GM18867 (cell line): ENCODE results near the gene IREB2.
A peak's percentile ranks its signal among the peaks of the same experiment; 100 is the strongest.
"Not testable (repeated sequence)": the region's sequence is repeated elsewhere in the genome, so short reads cannot be mapped to it uniquely, and the experiment has no call there.

Experiments used
- ATAC-seq: cut with Tn5 transposase; IDR thresholded peaks from one replicate; pipeline ENCODE4 v1.9.1; 2021; ENCODE audit warnings: mild to moderate bottlenecking, moderate library complexity; ENCODE audit not compliant: unreplicated experiment

IREB2 gene

DNA sequence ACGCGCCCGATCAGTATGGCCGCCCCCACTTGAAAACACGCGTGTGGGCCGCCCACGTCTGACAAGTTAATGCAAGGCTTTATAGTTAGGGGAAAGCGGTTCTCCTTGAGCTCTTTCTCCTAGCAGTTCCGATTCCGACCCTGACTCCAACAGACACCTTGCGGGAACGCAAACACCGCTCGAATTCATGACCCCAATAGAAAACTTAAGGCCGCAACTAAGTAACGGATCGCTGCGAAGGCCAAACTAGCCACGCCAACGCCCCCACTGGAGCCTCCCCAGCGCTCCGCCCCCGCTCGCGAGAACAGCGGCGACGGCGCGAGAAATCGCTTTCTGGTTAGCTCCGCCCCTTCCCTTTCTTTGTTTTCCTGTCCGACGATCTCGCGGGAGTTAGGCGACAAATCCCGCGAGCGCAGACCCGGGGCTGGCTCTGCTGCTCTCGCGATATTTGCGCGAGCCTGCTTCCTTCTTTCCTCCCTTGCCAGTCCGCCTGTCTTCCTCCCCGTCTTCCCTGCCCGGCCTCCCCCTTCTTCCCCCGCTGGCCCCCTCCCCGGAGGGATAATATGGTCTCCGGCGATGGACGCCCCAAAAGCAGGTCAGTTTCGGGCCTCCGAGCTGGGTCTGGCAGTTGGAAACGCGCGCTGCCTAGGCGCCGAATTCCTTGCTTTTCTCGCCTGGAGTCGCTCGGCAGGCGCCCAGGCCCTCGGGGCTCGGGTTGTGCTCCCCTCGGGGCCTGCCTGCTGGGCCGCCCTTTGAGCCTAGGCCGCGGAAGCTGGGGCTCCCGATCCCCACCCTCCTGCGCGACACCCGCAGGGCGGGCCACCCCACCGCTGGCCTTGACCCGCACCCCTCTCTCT, at the start of gene IREB2:
Gene IREB2, plus strand, starts transcription at position 455 of the 857 bp plus-strand sequence. Its CDS starts 122 bp downstream, at position 577.
- peak; percentile 83 for ATAC-seq

DNA sequence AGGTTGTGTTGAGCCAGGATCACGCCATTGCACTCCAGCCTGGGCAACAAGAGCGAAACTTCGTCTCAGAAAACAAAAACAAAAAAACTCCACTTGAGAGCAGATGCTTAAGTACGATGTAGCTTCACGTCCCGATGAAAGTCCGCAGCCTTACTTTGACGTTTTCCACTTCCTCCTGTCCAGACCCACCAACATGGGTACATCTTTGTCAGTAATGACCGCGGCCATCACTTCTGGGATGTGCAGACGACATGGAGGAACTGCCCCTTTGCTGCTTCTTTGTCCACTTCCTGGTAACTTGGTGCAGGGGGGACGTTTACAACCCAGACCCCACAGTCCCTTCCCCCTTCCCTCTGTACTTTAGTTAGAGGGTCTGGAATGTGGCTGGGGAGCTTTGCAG, 49.2 kb upstream of the IREB2 start:
- ATAC-seq, result no peak

- no peak for ATAC-seq
Observed at GRCh38 chr15:78389322-78389721, 48.7 kb upstream of the IREB2 start.

- ATAC-seq, result no peak
Observed at GRCh38 chr15:78389738-78390137, 48.3 kb upstream of the IREB2 start.

DNA sequence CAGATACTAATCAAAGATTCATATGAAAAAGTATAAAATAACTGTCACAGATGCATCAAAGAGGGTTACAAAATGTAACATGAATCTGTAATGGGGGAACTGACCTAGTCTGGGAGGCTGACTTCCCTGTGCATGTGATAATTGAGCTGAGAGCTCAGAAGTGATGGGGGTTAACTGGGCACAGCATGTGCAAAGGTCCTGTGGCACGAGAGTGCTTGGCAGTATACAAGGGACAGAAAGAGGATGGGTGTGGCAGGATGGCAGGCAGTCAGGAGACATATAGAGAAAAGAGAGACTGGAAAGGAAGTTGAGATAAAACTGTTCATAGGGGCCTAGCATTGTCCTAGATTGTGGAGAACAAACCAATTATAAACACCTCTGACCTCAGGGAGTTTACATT, 47.8 kb upstream of the IREB2 start:
- no peak for ATAC-seq

DNA sequence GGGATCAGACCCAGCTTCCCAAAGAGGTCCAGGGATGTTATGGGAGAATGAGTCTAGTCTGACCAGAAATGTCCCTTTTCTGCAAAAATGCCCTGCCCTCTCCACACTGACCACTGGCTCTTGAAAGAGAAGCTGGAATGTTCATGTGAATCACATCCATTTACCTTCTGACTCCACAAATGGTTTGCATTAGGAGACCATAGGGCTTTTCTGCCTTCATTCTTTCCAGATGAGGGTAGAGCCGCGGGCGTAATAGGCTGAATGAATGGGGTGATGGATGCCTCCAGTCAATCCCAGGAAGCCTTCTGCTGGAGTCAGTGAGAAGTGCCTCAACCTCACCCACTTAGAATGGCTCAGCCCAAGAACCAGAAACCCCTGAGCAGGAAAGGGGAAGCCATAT, 47.2 kb upstream of the IREB2 start:
- ATAC-seq, result no peak

- no peak for ATAC-seq
Observed at GRCh38 chr15:78391781-78392180, 46.2 kb upstream of the IREB2 start.

- ATAC-seq, result no peak
Observed at GRCh38 chr15:78392430-78392829, 45.6 kb upstream of the IREB2 start.

DNA sequence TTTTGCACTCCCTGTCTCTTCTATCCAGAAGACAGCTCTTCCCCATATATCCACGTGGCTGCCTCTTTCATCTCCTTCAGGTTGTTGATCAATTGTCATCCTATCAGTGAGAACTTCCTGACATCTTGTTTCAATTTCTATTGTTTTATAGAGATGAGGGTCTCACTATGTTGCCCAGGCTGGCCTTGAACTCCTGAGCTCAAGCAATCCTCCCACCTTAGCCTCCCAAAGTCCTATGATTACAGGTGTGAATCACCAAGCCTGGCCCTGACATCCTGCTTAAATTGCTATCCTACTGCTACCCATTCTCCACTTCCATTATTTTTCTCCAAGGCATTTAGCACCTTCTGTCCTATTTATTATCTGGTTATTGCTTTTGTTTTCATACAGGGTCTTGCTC, 44.9 kb upstream of the IREB2 start:
- ATAC-seq, result no peak

DNA sequence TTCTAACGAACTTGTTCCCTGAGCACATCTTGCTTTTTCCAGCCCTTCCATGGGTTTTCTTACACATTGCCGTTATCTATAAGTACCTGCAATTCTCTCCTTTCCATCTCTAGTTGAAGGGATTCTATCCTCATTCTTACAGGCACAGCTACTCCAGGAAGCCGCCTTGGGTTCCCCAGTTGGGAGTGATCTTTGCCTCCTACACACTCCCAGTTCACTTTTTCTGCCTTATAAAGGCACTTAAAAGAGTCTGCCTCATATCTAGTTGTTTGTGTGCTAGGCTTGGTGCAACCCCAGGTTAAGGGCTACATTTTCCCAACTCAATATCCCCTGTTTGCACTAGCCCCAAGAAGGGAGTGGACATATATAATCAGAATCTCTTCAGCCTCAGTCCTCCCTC, 44.0 kb upstream of the IREB2 start:
- no peak for ATAC-seq

DNA sequence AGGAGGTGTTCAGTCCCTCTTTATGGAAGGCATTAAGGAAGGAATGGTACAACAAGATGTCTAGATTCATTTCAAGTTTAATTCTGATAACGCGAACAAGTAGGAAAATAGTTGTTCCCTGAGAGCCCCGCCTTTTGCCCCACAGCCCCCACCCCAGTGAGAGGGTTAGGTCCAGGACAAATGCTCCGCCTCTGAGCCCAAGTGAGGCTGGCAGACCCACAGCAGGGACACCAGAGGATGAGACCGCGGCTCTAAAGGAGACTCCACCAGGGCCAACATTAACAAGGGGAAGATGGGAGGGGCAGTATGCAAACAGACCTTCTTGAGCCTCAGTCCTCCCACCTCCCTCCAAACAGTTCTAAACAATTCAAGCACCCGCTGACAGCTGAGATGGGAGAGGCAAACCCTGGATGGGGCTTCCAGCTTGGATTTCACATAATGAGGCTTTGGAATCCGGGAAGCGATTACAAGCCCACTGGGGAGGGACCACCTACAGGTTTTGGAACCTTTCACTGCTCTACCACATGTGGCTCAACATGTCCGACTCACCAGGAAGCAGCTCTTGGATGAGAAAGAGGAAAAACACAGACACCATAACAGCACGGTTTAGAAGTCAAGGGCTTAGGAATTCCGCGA, 42.9 kb upstream of the IREB2 start:
- no peak for ATAC-seq

DNA sequence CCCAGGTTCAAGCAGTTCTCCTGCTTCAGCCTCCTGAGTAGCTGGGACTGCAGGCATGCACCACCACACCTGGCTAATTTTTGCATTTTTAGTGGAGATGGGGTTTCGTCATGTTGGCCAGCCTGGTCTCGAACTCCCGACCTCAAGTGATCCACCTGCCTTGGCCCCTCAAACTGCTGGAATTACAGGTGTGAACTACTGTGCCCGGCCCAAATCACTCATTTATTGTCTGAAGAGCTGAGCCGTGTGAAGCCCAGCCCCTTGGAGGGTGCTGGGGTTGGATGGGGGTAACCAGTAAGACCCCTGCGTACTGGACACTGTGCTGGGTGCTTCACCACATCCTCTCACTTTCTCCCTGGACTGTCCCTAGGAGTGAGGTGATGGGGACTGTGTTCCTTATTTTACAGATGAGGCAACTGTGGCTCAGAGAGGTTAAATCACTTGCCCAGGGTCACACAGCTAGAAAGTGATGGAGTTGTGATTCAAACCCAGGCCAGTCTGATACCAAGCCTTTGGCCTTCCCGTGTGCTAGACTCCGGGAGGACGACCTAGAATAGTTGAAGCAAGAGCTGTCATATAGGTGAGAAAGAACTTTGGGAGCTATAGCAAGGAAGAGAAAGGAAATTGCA, 41.7 kb upstream of the IREB2 start:
- no peak for ATAC-seq

DNA sequence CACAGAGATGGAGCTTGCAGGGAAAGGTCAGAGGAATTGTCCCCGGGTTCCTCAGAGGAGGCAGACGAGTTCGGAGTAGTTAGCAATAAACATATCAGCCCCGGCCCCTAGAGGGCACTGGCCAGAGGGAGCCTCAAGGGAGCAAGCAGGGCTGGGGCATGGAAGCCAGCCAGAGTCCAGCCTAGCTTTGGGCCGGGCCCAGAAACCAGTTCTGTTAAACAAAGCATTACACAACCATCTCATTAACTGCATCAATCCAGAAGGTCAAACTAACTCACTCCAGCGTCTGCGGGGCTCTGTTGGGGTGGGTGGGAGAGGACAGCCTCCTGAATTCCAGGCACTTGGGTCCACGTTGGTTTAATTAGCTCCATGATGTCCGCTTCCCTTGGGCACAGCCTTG, 41.0 kb upstream of the IREB2 start:
- ATAC-seq, result no peak

- no peak for ATAC-seq
Observed at GRCh38 chr15:78397382-78397781, 40.6 kb upstream of the IREB2 start.

DNA sequence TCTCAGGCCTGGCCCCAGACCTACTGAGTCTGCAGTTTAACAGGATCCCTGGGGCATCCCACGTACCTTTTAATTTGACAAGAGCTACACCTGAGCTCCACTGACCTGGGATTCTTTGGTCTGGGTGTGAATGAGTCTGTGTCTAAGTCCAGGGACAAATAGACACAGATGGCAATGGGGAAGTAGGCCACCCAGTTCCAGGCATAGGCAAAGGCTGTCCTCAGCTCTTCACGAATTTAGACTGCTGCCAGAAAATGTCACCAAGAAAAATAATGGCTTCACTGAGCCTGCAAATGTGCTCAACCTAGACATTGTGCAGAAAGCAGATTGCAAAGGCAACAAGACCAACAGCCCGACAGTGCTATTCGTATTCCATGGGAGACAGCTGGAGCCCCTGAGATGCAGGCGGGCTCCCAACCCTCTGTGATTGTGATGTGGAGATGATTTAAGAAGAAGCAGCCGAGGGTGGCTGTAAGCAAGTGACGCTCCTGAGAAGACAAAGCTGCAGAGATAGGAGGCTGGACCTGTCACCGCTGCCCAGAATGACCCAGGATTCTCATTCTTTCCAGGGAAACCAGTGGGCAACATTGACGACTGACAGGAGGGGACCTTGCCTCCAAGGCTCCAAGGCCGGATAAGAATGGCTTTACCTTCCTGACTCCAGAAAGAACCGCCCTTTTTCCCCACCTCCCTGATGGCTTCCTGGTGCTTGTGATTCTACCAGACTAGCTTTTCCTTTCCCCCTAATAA, 39.8 kb upstream of the IREB2 start:
- ATAC-seq, result no peak

- ATAC-seq, result no peak
Observed at GRCh38 chr15:78399091-78399490, 38.9 kb upstream of the IREB2 start.

- ATAC-seq, result no peak
Observed at GRCh38 chr15:78402061-78402610, 35.9 kb upstream of the IREB2 start.

DNA sequence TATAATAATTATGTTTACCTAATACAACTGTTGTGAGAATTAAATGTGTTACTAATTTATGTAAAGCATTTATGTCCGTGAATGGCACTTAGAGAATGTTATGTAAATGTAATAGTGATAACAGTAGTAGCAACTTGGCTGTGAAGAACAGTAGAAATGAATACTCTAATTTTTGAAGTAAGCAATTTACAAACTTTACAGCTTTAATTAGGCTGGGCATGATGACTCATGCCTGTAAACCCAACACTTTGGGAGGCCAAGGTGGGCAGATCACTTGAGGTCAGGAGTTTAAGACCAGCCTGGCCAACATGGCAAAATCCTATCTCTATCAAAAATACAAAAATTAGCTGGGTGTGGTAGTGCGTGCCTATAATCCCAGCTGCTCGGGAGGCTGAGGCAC, 33.9 kb upstream of the IREB2 start:
- no peak for ATAC-seq

DNA sequence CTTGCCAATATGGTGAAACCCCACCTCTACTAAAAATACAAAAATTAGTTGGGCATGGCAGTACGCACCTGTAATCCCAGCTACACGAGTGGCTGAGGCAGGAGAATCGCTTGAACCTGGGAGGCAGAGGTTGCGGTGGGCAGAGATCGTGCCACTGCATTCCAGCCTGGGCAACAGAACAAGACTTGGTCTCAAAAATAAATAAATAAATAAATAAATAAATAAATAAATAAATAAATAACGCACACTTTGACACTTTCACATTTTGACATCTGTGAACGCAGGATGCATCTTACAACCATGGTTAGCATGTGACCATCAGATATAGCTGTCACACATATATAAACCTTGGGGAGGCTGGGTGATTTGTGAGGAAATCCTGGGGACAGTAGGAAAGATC, 33.2 kb upstream of the IREB2 start:
- not testable (repeated sequence) for ATAC-seq

DNA sequence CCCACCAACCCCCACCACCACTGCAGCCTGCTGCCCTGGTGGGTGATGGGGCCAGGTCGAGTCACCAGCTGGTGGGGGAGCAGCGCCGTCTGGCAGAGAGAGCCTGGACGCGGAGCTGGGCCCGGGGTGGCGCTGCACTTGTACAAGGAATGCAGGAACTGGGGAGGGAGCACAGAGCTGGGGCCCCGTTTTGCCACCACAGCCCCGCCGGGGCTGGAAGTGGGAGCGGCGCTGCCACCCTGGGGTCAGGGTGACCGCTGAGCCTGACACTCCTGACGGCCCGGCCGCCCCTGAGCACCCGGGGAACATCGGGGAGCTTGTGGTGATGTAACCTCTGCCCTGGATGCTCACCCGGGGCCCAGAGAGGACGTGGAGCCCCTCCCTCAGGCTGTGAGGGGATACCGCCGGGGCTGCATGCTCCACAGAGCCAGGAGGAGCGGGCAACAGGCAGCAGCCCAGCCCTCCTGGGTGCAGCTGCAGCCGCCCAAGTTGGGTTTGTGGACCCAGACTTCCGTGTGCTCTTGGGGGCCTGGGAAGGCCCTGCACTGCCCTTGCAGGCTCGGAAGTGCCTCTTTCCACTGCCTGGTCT, 32.6 kb upstream of the IREB2 start:
- ATAC-seq, result no peak
